ENCODE measurements around the gene ALDH6A1.

Gene ALDH6A1

DNA sequence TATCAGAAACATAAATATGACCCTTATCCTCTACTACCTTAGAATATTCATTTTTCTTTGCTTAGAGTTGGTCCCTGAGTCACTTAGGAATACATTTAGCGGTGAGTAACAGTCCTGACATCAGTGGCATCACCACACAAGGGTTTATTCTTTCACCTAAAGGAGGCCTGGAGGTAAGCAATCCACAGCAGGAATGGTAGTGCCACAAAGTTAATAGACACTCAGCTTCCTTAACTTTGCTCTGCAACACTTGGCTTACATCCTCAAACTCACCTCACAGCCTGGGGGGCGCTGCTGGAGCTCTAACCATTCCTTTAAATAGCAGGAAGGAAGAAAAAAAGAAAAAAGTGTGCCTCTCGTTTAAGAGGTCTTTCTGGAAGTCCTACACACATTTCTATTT, 36.0 kb downstream of the ALDH6A1 start:
- no peak for FAIRE-seq

DNA sequence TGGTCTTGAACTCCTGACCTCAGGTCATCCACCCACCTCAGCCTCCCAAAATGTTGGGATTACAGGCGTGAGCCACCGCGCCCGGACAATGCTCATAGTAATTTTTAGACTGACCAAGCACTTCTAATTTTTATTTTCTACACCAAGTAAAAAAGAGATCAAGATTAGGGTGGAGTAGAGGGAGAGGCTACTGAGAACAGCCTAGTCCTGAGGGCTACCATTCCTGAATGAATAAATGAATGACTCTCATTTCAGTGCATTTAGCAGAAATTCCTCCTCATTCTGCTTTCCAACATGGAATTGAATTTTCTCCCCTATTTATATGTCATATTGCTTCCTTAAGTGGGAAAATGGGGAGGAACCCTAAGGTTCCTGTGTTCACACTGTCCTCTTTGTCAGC, 38.7 kb downstream of the ALDH6A1 start:
- no peak for FAIRE-seq

DNA sequence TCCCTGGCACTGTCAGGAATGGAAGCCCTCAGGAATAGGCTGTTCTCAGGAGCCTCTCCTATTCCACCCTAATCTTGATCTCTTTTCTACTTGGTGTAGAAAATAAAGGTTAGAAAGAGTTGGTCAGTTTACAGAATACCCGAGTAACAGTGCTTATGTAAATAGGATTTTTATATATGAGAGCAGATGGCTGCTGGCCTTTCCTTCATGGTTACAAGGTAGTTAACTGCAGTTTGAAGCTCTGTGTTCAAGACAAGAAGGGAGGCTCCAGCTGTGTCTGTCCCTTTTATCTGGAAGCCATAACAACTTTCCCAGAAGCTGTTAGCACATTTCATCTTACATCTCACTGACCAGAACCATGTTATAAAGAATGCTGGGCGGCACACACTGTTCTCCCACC, 42.0 kb downstream of the ALDH6A1 start:
- no peak for FAIRE-seq

DNA sequence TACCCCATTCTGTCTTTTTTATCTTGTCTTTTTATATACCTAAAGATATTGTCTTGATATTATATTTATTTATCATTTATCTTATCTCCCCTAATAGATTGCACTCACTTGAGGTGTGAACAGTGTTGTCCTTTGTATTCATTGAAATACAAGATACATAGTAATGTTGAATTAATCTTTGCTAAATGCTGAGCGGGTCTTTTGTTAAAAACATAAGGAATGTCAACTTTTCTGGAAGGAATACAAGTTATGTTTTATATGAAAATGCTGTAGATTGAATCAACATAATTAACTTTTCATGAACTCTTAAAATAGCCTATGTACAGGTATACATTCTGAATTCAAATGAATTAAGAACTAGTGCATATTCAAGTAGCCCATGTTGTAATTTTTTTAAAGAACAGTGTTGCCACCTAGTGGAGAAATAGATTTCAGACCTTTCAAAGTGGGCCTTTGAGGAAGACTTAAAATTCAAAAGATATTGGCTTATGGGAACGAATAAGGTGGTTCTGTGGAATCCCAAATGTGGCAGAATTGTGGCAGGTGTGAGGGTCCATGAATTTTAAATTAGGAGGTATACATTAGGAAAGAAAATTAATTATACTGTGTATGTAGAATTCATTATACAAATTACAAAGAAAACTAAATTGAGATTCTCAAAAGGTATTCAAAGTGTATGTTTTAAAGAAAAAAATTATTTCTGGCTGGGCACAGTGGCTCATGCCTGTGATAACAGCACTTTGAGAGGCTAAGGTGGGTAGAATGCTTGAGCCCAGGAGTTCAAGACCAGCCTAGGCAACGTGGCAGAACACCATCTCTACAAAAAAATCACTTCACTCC, 46.0 kb downstream of the ALDH6A1 start:
- FAIRE-seq = peak; percentile 95

DNA sequence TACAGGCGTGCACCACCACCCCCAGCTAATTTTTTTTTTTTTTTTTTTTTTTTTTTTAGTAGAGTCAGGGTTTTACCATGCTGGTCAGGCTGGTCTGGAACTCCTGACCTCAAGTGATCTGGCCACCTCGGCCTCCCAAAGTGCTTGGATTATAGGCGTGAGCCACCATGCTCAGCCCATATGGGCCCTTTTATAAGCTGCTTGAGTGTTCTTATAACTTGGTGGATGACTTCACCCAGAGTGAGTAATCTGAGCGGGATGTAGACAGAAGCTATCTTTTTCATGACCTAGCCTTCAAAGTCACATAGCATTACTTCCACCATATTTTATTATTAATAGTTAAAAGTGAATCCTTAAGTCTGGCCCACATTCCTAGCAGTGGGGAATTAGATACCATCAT, 48.7 kb downstream of the ALDH6A1 start:
- no peak for FAIRE-seq

DNA sequence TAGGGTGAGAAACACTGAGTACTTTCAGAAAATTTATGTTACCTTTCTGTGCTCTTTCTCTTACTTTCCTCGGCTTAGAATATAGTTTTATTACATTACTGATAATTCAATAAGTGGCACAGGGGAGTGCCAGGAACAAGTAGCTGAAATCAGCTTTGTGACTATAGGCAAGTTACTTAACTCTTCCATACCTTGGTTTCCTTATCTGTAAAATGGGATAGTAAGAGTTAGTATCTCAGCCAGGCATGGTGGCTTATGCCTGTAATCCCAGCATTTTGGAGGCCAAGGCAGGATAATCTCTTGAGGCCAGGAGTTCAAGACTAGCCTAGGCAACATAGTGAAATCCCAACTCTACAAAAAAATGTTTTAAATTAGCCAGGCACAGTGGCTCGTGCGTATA, 49.7 kb downstream of the ALDH6A1 start:
- FAIRE-seq = no peak

DNA sequence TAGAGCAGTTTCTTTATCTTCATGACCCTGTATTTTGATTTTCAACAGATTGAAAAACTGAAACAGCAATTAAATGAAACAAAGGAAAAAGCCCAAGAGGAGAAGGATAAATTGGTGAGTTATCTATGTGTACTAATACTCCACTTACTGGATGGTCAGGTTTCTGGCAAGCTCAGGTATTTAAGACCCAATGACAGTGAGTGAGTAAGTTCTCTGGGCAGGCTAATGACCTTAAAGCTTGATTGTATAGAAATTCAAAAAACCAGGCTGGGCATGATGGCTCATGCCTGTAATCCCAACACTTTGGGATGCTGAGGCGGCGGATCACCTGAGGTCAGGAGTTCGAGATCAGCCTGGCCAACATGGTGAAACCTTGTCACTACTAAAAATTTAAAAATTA, 55.1 kb downstream of the ALDH6A1 start:
- FAIRE-seq = no peak

DNA sequence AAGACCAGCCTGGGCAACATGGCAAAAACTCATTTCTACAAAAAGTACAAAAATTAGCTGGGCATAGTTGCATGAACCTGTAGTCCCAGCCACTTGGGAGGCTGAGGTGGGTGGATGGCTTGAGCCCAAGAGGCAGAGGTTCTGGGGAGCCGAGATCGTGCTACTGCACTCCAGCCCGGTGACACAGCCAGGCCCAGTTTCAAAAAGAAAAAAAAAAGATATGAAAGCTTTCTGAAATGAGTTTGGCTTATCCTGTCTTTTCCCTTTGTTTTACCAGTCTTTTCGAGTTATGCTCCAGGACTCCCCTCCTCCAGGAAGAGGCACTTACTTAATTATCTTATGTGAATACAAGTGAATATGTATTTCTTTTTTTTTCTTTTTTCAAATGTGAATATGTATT, 61.9 kb downstream of the ALDH6A1 start:
- FAIRE-seq = no peak

DNA sequence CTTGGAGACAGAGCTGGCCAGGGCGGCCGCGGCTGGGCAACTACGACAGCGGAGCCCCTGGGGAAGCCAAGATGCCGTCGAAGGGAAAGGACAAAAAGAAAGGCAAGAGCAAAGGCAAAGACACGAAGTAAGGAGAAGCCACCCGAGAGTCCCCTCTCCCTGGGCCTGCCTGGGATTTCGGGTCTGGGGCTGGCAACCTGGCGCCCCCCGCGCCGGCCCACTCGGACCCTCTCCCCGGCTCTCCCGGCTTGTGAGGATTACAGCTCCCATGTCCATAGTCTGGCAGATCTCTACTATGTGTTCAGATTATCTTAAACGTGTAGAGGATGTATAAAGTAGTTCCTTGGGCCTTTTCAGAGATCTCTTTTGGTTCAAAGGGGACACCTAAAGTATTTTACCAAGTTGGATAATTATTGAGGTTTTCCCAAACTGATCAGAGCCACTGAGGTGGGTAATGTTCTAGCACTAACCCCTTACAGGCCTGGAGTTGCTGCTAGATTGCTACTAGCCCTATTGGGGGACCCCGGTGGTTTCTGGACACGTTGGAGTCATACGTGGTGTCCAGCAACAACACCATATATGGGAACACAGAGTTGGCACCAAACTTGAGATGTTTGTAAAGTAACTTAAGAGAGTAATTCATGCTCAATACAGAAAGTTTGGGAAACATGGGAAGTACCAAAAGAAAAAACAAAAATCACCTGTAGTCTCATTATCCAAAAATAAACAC, 64.7 kb downstream of the ALDH6A1 start:
- no peak for FAIRE-seq

DNA sequence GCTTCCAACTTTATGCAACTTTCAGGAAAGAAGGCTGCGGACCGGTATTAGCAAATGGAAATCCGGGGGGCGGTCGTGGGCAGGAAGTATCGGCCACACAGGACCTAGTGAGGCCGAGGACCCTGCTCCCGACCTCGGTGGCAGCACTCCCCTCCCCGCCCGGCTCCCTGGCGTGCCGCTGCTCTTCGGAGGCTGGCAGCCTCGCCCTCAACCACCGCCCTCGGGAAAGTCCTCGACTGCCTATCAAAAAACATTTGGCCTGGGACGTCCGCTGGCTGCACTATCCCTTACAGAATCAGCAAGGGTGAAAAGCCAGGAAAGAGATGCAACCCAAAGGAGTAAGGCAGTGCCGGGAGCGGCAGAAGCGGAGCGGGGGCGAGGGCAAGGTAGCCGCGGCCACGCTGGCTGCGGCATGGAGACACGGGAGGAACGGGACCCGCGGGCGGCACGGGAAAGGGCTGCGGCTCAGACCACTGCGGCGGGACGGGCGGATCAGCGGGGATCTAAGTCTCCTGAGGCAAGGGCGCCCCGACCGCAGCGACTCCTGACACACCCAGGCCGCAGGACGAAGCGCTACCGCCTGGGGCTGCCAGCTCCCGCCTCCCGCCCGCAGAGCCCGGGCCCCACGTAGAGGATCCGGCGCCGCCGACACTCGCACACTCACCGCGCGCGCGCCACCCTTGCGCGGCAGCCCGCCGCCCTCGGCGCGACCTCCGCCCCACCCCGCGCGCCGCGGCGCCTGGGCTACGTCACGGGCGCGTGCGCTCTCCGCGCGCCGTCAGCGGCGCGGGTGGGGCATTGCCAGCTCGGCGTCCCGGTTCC, 65.5 kb downstream of the ALDH6A1 start, which contains the start of the genes BBOF1 and ENTPD5:
TSS of gene BBOF1 (plus strand) at position 764 of the 822 bp plus-strand sequence. CDS start 130 bp downstream, outside the sequence.
TSS of gene ENTPD5 (minus strand) at position 703 of the 822 bp plus-strand sequence. CDS start 31,186 bp downstream, outside the sequence.
- no peak for FAIRE-seq

DNA sequence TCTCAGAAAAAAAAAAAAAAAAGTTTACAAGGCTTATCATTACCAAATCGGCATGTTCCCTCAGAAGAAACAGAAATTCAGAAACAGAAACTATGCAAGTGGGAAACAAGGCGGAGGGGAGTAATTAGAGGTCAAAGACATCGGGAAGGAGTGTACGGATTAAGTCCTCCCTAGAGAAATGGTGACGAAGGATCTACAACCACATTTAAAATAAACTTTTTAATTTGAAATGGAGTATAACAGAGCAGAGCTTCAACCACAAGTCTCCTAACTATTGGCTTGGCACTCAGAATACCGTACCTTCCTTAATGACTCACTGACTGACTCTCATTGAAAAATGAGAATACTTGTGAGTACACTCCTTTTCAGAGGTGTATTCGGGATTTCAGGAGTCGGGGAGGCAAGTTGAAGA, 66.1 kb downstream of the ALDH6A1 start:
- no peak for FAIRE-seq

DNA sequence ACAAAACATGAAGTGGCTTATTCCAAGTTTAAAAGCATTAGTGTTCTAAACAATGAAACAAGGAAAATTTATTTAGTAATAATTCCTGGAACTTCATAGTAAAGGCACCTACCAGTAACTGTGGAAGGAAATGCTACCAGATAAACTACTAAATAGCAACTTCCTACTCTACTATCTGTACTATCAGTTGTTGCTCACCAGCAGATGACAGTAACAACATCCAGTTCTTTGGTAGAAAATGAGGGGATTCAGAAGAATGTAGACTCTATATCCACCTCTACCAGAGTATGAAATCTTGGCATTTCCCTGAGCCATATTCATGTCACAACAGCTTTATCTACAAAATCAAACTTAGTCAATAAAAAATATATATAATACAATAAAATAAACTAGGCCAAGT, 68.3 kb downstream of the ALDH6A1 start:
- FAIRE-seq = no peak

DNA sequence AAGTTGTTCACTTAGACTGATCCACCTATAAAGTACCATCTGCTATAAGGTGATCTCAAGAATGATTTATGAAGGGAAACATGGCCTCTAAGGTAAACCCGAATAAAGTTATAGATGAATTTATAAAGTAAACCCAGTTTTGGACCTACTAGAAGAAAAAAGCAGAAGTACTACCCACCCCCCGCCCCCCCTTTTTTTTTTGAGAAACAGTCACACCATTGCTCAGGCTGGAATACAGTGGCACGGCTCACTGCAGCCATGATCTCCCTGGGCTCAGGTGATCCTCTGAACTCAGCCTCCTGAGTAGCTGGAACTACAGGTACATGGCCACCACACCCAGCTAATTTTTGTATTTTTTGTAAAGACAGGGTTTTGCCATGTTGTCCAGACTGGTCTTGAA, 69.1 kb downstream of the ALDH6A1 start:
- no peak for FAIRE-seq

DNA sequence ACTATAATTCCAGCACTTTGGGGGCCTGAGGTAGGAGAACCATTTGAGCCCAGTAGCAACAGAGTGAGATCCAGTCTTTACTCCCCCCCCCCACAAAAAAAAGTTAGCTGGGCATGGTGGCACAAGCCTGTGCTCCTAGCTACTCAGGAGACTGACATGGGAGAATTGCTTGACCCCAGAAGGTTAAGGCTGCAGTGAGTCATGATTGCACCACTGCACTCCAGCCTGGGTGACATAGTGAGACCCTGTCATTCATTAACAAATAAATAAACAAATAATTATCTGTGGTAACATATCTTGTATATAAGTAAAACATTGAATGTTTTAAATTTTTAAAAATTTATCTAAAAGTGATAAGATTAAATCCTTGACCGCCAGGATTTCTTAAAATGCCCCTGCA, 70.0 kb downstream of the ALDH6A1 start:
- no peak for FAIRE-seq

DNA sequence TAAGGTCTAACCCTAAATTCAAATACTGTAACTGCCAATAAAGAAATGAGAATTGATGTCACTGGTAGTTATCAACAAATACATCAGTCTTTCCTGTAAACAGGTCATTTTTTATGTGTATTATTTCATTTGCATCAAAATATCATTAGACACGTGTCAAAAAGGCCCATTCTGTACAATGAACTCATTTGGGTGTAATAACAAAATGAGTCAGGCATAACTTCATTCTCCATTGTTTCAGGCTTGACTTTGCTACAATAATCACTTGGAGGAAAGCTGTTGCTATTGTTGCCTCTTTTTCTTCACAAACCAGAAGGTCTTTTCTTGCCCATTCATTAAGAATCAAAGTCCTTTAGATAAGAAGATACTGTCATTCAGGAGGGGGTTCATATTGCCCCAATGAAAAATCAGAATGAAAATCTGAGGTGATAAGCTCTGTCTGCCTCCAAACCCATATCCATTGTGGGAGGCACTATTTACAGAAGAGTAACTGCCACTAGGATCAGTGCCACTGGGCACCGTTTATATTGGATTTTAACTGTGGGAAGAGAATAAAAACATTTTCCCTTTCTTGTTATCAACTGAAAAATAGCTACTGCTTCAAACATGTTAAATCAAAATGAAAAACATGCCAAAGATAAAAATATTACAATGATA, 75.3 kb downstream of the ALDH6A1 start:
- no peak for FAIRE-seq

All from TTC549 (cell line).